HEK293T (cell line): Measurements from ENCODE around the gene MDM2.

ENCODE experiments used
- BHLHE40 ChIP-seq: fragments of 450-650 bp; IDR thresholded peaks from 2 replicates; pipeline ENCODE4 v1.6.1; 2016; ENCODE audit warnings: mild to moderate bottlenecking, moderate library complexity, borderline replicate concordance
- ELF4 ChIP-seq: fragments of 450-650 bp; IDR thresholded peaks from 2 replicates; pipeline ENCODE4 v1.6.1; 2017; ENCODE audit warnings: antibody characterized with exemption
- FOXA1 ChIP-seq: fragments of 450-650 bp; IDR thresholded peaks from 2 replicates; pipeline ENCODE4 v1.6.1; 2016; ENCODE audit warnings: mild to moderate bottlenecking
- FOXK2 ChIP-seq: fragments of 450-650 bp; IDR thresholded peaks from 2 replicates; pipeline ENCODE4 v1.6.1; 2016; ENCODE audit warnings: mild to moderate bottlenecking
- L3MBTL2 ChIP-seq: fragments of 450-650 bp; conservative IDR thresholded peaks from 2 replicates; pipeline ENCODE4 v1.6.1; 2016; ENCODE audit warnings: mild to moderate bottlenecking
- SP1 ChIP-seq: fragments of 450-650 bp; IDR thresholded peaks from 2 replicates; pipeline ENCODE4 v1.6.1; 2017
- SUZ12 ChIP-seq: fragments of 450-650 bp; IDR thresholded peaks from 2 replicates; pipeline ENCODE4 v1.6.1; 2016; ENCODE audit warnings: mild to moderate bottlenecking

DNA sequence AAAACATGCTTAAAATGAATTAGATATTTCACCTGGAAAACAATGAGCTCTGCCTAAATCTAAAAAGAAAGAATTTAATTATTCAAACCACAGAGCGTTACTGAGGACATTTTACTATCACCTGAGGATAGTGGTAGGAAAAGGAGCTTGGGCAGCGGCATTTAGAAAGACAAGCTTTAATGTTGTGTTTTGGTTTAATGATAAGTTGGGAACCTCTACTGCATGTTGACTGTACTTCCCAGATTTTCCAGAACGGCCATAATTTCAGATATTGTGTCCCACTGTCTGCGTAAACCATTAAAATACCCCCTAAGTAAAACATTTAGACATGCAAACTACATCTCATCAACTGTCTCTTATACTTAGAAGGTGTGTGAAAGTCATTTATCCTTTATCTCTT is 69.6 kb downstream of the MDM2 start:
- TF ChIP-seq SP1: no peak
- no peak for TF ChIP-seq FOXA1
- no peak for TF ChIP-seq FOXK2
- no peak for TF ChIP-seq ELF4
- TF ChIP-seq BHLHE40: no peak
- no peak for TF ChIP-seq L3MBTL2
- no peak for TF ChIP-seq SUZ12
